Gastroesophageal sphincter (tissue), 4 donors: Measurements from ENCODE around the gene PERP. TPM values are rescaled to one million over a fixed set of nuclear protein-coding genes. Genes with fewer than 3 reads are reported as not detected.

Source experiments
- ATAC-seq: fragments of 150-250 bp; one replicate; pipeline ENCODE4 v1.9.1; 2016; ENCODE audit warnings: mild to moderate bottlenecking, moderate library complexity
- H3K27ac ChIP-seq, 4 donors: fragments of 200-600 bp; sonication (generic) in 3 of 4; 1 replicate in 3 of 4; 2 replicates in 1 of 4; pipeline ENCODE4 v1.5.1; 2016 to 2019
- H3K27me3 ChIP-seq: fragments of 200-600 bp; sonication (generic); one replicate; pipeline ENCODE4 v1.5.1; 2019
- H3K36me3 ChIP-seq, 2 donors: fragments of 200-600 bp; sonication (generic); one replicate each; pipeline ENCODE4 v1.5.1; 2019; ENCODE audit warnings: control low read depth in 1 of 2
- H3K4me1 ChIP-seq, 3 donors: fragments of 200-600 bp; sonication (generic); 1 replicate in 2 of 3; 2 replicates in 1 of 3; pipeline ENCODE4 v1.5.1; 2016 to 2019; ENCODE audit warnings: control low read depth in 2 of 3
- H3K4me3 ChIP-seq, 2 donors: fragments of 200-600 bp; sonication (generic); one replicate each; pipeline ENCODE4 v1.5.1; 2019; ENCODE audit warnings: mild to moderate bottlenecking in 1 of 2, moderate library complexity in 1 of 2
- H3K9me3 ChIP-seq, 3 donors: fragments of 200-600 bp; sonication (generic); one replicate each; pipeline ENCODE4 v1.5.1; 2017 to 2019; ENCODE audit warnings: control low read depth in 2 of 3
- CTCF ChIP-seq, 4 experiments: fragments of 200-600 bp in 2 of 4; fragments of 450-650 bp in 2 of 4; sonication (generic) in 1 of 4; IDR thresholded peaks; one replicate each; pipeline ENCODE4 v1.5.1; 2017 to 2019; ENCODE audit warnings: antibody characterized with exemption in 4 of 4, mild to moderate bottlenecking in 2 of 4, moderate library complexity in 2 of 4
- EP300 ChIP-seq: sonication (generic); formaldehyde crosslinking; IDR thresholded peaks from one replicate; pipeline ENCODE4 v1.6.1; 2017; ENCODE audit warnings: antibody characterized with exemption, mild to moderate bottlenecking
- POLR2A ChIP-seq, 2 donors: fragments of 450-650 bp; IDR thresholded peaks; one replicate each; pipeline ENCODE4 v1.6.1; 2017; ENCODE audit warnings: antibody characterized with exemption in 2 of 2, mild to moderate bottlenecking in 2 of 2, moderate library complexity in 1 of 2
- POLR2AphosphoS5 ChIP-seq: sonication (generic); formaldehyde crosslinking; IDR thresholded peaks from one replicate; pipeline ENCODE4 v1.6.1; 2017; ENCODE audit warnings: antibody characterized with exemption
- WGBS, 2 donors: methylation state at CpG; one replicate each; pipeline ENCODE4 v1.1.5; 2018; ENCODE audit warnings: low coverage in 1 of 2; 5-methylcytosine and 5-hydroxymethylcytosine counted together
- total RNA-seq, 4 donors: library from RNA; depleted of rRNA; stranded (reverse); fragments of >200 nt; gene quantifications; one replicate each; pipeline ENCODE4 v1.1.0, GENCODE V29; 2016

Gene PERP
- total RNA-seq, result 100 to 1,000 TPM in 1 of 4 donors, 10 to 100 TPM in 3; 20.7 to 155 (median 60.6) TPM

GRCh38 chr6:138107078-138107751 lies at the start of gene PERP:
PERP (minus strand) TSS chr6:138107419; CDS start chr6:138107340, 79 bp downstream.
- Histone ChIP-seq H3K27ac (peak within 1 kb of the TSS; percentile 73 to 89 (median 88)), H3K27me3 (no peaks in the 10 kb centered on the region), H3K4me3 (peak within 1 kb of the TSS; percentile 80 to 83), H3K4me1 (peaks cover 0 to 45% (median 7%) of the 10 kb centered on the region in 3 donors), H3K36me3 (no peaks in the 10 kb centered on the region), H3K9me3 (no peaks in the 10 kb centered on the region)
- WGBS, 2 donors, result 0 to 8% methylated on average over 2 to 5 of the region's 83 CpGs
- peak; percentile 94 for ATAC-seq
- peak; percentile 56 to 68 for TF ChIP-seq POLR2A (IDR thresholded peaks at IDR 0.05)
- peak; percentile 9 for TF ChIP-seq POLR2AphosphoS5
- TF ChIP-seq EP300, result no peak
- peak in 1 of 4 experiments; percentile 13 for TF ChIP-seq CTCF (IDR thresholded peaks at IDR 0.05)

DNA sequence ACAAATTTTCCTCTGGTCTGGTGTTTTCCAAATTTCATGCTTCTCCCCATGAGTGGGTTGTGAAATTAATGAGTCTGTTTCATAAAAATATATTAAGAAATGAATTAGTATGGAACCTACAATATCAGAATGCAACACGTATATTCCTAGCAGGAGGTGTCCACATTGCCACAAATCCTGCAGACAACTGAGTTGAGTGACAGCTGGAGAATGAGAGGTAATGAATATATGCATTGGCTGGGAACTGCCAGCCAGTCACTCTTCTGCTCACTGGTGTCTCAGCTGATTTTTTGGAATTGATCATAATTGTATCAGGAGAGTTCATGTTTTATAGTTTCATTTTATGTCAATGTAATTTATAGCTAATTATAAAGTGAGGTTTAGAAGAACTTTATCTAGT lies 48.2 kb upstream of the PERP start:
- ATAC-seq, result no peak
- no peak overlapping the region for H3K4me3 ChIP-seq
- H3K4me1 ChIP-seq, result no peaks in the 10 kb centered on the region
- TF ChIP-seq EP300 (no peak), CTCF (IDR thresholded peaks at IDR 0.05) (no peak), POLR2AphosphoS5 (no peak), POLR2A (IDR thresholded peaks at IDR 0.05) (no peak)
- H3K9me3 ChIP-seq, result peaks cover 0 to 12% (median 0%) of the 10 kb centered on the region in 3 donors
- peaks cover 21% of the 10 kb centered on the region for H3K27me3 ChIP-seq
- no peaks in the 10 kb centered on the region for H3K36me3 ChIP-seq
- H3K27ac ChIP-seq, result no peak overlapping the region
- 75 to 88% methylated on average over 1 of the region's 1 CpG for WGBS, 2 donors

DNA sequence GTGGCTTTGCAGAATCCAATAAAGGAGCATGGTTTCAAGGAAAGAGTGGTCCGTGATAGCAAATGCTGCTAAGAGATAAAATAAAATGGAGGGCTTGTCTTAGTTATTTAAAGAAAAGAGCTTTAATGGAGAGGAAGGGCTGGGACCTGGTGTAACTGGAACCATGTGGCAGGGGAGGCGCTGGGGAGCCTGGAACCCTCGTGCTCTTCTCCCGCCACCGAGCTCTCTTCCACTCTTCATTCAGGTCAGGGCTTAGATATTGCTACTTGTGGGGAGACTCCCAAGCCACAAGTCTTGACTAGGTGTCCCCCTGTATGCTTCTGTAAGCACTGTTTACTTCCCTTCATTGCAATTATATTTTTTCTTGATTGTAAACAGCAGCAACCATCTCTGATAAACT lies 39.3 kb upstream of the PERP start:
- 73 to 80% methylated on average over 2 to 5 of the region's 5 CpGs for WGBS, 2 donors
- no peak for TF ChIP-seq CTCF (IDR thresholded peaks at IDR 0.05)
- no peak for TF ChIP-seq POLR2A (IDR thresholded peaks at IDR 0.05)
- TF ChIP-seq EP300, result no peak
- TF ChIP-seq POLR2AphosphoS5, result no peak
- ATAC-seq, result no peak
- Histone ChIP-seq H3K36me3 (no peaks in the 10 kb centered on the region), H3K27me3 (no peaks in the 10 kb centered on the region), H3K4me1 (no peaks in the 10 kb centered on the region), H3K9me3 (no peaks in the 10 kb centered on the region), H3K4me3 (no peak overlapping the region), H3K27ac (no peak overlapping the region)

DNA sequence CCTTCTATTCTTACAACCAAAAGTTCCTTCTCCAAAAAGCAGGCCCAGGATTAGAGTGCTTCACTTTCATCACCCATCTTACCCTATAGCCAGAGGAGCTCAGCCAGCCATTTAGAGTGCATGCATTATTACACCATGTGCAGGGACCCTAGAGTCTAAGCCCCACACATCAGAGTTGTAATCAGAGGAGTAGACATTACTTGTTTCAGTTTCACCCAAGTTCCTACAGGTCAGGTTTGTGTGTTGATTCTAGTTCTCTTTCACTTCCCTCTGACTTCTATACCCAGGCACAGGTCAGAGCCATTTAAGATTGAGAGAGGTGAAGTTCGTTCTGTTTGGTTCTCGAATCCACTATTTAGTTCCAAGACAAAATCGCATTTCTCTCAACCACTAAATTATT lies 38.2 kb upstream of the PERP start:
- H3K27me3 ChIP-seq, result no peaks in the 10 kb centered on the region
- no peak for ATAC-seq
- H3K4me1 ChIP-seq, result no peaks in the 10 kb centered on the region
- TF ChIP-seq POLR2AphosphoS5 (no peak), EP300 (no peak), CTCF (IDR thresholded peaks at IDR 0.05) (no peak), POLR2A (IDR thresholded peaks at IDR 0.05) (no peak)
- WGBS, 2 donors, result 73 to 87% methylated on average over 3 of the region's 3 CpGs
- H3K4me3 ChIP-seq, result no peak overlapping the region
- H3K9me3 ChIP-seq, result no peaks in the 10 kb centered on the region
- no peak overlapping the region for H3K27ac ChIP-seq
- H3K36me3 ChIP-seq, result no peaks in the 10 kb centered on the region

DNA sequence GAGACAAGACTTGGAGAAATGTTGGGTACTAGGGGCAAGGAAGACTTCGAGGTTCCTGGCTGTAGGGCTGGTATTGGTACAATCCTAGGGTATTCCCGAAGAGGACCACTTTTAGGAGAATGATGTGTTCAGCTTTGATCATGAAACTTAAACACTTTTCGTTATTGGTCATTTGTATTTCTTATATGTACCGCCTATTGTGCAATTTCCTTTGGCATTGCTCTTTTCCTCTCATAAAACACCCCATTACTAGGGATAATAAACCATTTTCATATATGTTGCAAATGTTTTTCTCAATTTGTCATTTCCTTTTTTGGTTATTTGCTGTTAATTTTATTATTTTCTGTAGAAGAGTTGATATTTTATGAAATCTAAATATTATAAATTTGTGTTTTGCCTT lies 35.6 kb upstream of the PERP start:
- no peak overlapping the region for H3K27ac ChIP-seq
- H3K4me1 ChIP-seq, result no peaks in the 10 kb centered on the region
- ATAC-seq, result no peak
- H3K27me3 ChIP-seq, result no peaks in the 10 kb centered on the region
- TF ChIP-seq CTCF (IDR thresholded peaks at IDR 0.05) (no peak), POLR2A (IDR thresholded peaks at IDR 0.05) (no peak), EP300 (no peak), POLR2AphosphoS5 (no peak)
- no peaks in the 10 kb centered on the region for H3K36me3 ChIP-seq
- H3K4me3 ChIP-seq, result no peak overlapping the region
- WGBS, 2 donors, result 74 to 85% methylated on average over 4 of the region's 4 CpGs
- no peaks in the 10 kb centered on the region for H3K9me3 ChIP-seq
